ENCODE measurements around the gene RHOB.
"Not testable (repeated sequence)": the region's sequence is repeated elsewhere in the genome, so short reads cannot be mapped to it uniquely, and the experiment has no call there.

Gene RHOB

DNA sequence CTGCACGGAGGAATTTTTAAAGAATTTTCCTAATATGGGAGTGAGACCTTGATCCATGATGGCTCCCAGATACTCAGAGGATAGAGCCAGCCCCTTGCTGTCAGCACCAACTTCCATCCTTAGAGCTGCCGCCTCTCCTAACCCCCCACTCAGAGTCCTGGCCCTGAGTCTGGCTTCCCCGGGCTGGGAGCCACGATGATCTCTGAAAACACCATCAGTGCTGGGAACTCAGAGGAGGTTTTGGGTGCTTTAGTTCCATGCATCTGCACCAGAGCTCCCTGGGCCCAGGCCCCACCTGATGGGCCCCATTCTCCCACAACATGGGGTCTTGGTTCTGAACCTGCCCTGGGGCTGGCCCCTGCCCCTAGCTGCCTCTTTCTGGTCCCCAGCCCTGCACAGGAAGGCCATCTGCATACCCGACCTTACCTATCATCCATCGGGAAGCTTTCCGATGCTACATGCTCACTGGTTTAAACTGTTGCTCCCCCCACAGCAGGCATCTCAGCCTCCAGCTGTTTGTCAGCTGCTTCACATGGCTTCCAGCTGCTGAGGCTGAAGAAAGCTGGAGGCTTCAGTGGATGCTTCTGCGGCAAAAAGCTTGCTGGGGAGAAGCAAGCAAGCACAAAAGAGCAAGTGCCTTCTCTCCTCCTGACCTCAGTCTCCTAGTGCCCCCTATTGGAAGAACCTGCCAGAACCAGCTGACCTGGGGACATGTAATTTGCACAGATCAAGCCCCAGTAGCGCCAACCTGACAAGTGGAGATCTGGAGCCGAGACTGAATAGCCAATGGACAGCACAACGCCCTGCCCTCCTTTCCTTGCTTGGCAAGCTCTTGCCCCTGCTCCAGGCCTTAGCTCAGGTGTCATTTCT, 24.2 kb upstream of the RHOB start:
- no peak for DNase-seq (ENCODE audit: low read depth)

DNA sequence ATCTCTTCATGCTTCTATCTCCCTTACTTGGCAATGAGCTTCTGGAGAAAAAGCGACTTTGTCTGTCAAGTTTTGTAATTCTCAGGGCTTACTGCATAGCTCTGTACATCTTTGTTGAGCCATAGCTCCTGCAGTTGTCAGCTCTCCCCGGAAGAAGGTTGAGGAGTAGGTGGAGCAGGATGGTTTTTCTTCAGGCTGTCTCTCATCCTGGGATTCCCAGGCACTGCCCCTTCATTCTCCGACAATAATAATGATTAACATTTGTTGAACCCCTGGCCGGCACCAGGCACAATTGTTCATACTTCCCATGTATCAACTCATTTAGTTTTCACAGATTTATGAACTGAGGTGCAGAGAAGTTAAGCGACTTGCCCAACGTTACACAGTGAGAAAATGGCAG, 23.5 kb upstream of the RHOB start:
- no peak for DNase-seq (ENCODE audit: low read depth)

DNA sequence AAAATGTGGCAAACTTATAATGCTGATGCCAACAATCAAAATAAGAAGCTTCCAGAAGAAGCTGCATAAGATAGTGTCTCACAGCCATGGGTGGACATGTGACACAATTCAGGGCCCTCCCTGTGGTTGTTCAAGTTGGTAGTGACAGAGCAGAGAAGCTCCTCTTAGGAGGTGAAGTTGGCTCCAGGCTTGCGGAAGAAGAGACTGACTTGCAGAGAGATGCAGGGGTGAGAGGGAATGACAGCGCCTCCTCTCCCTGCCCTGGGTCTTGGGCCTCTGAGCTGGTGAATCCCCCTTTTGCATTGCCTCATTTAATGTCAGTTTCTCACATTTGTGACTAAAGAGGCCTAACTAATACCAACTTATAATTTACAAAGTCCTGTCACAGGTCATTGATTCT, 23.0 kb upstream of the RHOB start:
- DNase-seq (ENCODE audit: low read depth), result no peak

DNA sequence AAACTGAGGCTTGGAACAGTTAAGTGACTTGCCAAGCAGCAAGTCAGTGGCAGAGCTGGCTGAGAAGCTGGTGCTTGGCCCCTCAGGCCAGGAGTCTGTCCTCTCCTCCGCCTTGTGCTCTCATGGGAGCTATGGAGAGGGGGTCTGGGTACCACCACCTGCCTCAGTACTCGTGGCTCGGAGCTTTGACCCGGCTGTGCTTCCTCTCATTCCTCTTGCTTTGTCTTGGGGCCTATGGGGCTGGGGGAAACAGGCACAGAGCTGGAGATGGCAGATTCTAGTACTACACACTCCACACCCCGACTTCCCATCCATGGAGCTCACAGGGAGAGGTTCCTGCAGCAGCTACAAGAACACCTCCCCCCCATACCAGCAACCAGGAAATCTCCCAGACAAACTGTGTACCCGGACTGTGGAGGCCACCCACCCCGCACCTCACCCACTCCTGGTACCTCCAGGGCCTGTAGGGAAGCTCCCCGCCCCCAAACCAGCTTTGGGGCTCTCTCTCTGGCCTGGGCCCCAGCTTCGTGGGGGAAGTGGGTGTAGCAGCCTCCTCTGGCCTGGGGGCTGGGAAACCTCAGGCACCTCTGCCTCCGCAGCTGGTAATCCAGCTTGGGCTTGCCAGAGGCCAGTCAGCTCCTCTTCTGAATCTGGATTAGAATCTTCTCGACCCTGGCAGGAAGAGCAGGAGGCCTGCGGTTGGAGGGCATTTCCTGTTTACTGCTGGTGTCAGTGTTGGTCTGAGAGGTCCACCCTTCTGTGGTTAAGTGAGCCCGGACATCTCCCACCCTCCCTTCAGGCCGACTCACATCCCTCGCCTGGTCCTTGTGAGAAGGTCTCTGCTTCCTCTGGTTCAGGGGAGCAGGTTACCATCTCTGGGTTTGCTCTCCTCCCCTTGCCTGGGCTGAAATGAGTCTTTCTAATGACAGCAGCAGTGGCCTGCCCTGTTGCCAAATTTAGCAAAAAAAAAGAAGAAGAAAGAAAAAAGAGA, 22.3 kb upstream of the RHOB start:
- no peak for DNase-seq (ENCODE audit: low read depth)

DNA sequence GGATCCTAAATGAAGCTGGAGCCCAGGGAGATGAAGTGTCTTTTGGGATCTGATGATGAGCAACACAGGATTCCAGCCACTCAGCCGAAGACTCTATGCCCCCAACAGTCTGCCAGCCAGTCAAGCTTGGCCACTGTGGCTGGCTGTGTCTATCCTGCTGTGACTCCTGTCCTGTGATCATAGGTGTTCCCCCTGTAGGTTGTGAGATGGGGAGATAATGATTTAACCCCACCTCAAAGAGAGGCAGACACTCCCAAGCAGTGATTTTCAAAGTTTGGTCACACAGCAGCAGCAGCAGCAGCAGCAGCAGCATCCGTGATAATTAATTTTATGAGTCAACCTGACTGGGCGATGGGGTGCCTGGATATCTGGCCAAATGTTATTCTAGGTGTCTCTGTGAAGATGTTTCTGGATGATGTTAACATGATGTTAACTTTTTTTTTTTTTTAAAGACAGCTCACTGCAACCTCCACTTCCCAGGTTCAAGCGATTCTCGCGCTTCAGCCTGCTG, 21.4 kb upstream of the RHOB start:
- DNase-seq (ENCODE audit: low read depth), result no peak

DNA sequence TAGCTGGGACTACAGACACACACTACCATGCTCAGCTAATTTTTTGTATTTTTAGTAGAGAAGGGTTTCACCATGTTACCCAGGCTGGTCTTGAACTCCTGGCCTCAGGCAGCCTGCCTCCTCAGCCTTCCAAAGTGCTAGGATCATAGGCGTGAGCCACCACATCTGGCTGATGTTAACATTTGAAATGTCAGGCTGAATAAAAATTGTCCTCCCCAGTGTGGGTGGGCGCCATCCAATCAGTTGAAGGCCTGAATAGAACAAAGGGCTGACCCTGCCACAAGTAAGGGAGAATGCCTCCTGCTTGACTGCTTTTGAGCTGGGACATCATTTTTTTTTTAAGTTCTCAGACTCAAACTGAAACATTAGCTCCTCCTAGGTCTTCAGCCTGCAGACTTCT, 21.0 kb upstream of the RHOB start:
- no peak for DNase-seq (ENCODE audit: low read depth)

DNA sequence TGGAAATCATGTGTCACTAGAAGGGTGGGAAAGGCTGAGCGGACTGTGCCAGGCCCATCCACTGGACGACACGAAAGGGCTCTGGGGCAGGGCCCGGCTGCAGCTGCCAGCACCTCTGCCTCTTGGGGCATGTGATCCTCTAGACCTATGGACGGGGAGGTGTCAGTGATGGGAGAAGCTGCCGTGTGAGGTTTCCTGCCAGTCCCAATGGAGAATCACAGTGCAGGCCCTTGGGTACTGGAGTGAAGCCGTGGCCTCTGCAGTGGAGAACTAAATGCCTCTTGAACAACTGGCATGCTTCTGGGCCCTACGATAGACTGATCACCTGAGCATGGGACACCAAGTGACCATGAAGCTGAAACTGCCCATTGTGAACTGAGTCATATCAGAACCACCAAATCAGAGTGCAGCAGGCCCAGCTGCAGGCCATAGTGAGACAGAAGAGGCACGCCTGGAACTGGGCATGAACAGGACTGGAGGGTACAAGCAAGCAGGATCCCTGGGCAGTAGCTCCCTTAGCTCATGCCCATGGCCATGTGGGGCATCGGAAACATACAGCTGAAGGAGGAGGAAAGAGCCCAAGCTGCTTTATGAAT, 18.8 kb upstream of the RHOB start:
- no peak for DNase-seq (ENCODE audit: low read depth)

DNA sequence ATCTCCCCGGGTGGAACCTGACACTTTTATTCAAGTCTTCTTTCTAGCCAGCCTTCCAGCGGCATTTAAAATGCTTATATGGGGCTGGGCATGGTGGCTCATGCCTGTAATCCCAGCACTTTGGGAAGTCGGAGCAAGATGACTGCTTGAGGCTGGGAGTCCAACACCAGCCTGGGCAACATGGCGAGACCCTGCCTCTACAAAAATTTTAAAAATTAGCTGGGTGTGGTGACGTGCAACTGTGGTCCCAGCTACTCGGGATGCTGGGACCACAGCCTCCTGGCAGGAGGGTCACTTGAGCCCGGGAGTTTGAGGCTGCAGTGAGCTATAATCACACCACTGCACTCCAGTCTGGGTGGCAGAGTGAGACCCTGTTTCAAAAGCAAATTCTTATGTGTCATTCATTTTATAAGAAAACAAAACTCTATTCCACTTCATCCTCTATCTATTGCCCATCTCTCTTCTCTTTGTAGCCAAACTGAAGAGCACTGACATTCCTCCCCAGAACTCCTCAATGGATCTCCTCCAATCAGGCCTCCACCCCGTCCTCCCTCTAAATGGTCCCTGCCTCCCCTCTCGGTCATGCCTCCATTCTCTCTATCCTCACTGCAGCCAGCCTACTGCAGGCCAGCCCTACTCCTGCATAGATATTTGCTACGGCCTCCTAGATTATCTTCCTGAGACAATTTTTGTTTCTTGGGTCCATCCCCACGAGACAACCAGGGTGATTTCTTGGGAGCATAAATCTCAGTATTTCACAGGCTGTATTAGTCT, 18.0 kb upstream of the RHOB start:
- no peak for DNase-seq (ENCODE audit: low read depth)

DNA sequence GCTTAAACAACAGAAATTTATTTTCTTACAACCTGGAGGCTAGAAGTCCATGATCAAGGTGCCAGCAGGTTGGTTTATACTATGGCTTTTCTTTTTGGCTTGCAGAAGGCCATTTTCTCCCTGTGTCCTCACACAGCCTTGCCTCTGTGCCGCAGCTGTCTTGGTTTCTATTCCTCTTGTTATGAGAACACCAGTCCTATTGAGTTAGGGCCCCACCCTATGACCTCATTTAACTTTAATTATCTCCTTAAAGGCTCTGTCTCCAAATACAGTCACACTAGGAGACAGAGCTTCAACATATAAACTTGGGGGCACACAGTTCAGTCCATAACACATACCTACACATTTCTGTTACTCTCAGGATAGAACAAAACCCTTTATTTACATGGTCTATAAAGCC, 17.3 kb upstream of the RHOB start:
- DNase-seq (ENCODE audit: low read depth), result no peak

DNA sequence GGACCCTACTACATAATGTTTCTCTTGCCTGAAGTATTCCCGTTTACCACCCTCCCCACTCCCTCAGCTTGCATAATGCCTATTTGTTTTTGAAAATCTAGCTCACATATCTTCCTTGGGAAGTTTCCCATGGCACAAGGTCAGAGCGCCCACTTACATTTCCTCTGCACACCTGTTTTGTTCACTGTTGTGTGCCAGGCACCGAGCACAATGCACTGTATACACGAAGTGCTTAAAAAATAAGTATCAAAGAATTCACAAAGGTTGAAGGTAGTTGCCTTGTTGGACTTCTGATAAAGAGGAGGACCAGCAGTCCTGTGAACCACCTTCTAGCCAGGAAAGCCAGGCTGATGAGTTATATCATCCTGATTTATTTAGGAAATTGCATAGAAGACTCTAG, 16.8 kb upstream of the RHOB start:
- DNase-seq (ENCODE audit: low read depth), result no peak

DNA sequence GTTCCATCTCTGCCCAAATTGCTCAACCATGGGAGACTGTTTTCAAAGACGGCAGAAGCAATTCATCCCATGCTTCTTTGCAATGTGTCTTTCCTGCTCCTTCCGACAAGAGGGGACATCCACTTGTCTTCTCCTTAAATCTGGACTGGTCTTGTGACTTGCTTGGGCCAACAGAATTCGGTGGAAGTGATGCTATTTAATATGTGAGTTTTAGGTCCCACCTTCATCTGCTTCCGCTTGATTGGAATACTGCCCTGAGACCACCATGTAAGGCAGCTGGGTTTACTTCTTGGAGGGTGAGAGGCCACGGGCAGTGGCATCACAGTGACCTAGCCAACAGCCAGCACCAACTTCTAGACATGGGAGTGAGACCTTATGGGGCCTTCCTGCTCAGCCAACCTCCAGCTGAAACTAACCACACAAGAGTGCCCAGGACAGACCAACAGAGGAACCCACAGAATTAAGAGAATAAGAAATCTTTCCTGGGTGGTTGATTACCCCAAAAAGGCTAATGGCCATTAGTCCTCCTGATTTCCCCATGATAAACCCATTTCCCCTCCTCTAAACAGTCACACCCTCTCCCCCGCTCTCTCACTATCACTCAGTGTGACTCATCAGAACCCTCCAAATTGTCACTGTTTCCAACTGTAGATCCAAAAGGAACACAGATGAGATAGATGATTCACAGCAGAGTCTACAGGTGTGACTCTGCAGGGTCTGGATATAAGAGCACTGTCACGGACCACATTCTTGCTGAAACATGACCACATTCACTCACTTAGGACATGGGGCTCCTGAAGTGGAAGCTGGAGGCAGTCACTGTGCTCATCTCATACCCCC, 16.2 kb upstream of the RHOB start:
- DNase-seq (ENCODE audit: low read depth), result no peak

DNA sequence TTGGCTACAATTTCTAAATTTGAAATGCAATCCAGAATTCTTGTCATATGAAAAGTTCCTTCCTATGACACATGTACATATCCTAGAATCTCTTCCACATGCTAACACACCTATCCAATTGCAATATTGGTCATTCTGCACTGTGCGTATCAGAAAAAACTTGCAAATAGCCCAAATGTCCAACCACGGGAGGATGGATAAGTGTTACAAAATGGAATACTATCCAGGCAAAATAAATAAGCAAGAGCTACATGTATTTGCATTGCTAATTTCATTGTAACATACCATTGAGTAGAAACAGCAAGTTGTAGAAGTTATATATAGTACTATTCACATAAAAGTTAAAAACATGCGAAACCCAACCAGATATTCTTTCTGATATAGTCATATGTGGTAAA, 15.6 kb upstream of the RHOB start:
- DNase-seq (ENCODE audit: low read depth), result no peak

DNA sequence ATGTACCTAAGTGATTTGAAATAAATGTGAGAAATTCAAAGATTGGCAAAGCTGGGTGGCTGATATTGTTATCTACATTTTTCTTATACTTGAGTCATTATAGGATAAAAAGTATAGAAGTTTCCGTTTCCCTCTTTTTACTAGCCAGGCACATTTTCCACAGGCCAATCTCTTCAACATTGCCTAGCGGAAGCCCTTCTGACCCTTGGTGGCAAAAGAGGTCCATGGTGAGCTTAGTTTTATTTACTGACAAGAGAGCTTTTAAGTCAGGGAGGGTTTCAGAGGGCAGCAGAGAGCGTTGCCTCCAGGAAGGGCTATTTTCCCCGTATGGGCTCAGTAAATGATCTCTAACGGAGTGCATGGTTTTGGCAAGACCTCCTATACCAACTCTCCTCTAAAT, 15.1 kb upstream of the RHOB start:
- DNase-seq (ENCODE audit: low read depth), result no peak

DNA sequence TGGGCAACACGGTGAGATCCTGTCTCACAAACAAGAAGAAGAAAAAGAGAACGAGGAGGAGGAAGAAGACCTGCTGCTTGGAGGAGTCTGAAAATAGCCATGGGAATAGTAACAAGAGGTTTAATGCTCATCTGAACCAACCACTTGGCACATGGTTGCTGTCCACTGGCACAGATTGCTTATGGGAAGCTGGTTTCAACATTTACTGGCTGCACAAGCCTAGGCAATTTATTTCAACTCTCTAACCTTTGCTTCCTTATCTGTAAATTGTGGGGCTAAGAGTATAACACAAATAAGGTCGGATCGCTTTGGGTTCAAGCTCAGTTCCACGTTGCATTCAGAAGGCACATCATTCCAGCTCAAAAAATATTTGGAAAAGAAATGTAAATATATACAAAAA, 14.2 kb upstream of the RHOB start:
- no peak for DNase-seq (ENCODE audit: low read depth)

DNA sequence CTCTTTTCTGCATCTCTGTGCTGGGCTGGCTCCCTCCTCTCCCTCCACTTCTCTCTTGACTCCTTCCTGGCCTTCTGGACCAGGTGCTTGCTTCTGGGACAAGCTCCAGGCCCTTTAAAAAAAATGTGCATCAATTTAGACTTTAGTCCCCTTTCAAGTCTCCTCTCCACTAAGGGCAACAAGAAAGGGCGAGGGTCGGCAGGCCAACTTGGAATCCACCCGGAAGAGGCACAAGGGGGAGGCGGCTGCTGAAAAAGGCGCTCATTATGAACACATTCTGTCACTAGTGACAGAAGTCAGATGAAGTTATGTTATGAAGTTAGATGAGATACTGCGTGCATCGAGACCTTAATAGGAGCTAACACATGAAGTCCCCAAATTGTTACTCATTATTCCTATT, 13.6 kb upstream of the RHOB start:
- DNase-seq (ENCODE audit: low read depth), result no peak

DNA sequence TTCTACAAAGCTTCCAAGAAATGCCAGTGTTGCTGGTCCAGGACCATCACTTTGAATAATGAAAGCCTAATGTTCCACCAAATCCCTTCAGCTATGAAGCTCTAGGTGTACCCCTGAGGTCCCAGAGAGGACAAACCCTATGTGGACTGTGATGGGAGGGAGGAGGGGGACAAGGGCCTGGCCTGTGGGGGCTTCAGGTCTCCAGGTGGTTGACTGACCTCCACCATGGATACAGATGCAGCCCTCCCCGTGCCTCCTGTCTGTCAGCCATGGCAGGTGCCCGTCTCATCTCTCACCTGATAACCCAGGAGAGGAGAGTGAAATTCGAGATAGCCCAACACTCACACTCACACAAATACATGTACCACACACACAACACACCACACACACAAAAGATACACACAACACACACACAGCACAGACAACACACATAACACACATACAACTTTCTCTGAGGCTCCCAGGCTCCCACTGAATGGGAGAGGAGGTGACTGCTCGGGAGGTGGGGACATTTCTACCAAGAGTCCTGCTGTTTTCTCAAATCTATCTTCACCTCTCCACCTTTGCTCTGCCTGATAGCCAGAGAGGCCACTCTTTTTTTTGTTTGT, 12.8 kb upstream of the RHOB start:
- DNase-seq (ENCODE audit: low read depth), result no peak

DNA sequence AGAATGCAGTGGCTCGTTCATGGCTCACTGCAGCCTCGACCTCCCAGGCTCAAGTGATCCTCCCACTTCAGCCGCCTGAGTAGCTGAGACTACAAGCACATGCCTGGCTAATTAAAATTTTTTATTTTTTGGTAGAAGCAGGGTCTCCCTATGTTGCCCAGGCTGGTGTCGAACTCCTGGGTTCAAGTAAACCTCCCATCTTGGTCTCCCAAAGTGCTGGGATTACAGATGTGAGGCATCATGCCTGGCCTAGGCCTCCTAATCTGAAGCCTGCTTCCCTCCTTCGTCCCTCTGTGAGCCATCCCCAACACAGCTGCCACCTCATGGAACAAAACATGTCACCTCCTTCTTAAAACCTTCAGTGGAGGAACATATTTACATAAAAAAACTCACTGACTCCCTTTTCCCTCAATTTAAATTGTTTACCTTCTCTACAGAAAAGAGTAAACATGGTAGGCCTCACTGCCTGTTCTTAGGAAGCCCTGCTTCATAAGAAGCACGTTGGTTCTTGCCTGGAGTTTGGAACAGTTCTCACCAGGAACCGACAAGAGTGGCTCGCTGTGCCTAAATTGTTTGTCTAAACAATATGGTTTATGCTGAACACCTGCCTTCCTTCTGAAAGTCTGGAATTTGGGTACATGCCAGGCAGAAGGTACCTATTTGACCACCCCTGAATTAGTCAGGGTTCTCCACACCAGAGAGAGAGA, 12.1 kb upstream of the RHOB start:
- DNase-seq (ENCODE audit: low read depth), result no peak

DNA sequence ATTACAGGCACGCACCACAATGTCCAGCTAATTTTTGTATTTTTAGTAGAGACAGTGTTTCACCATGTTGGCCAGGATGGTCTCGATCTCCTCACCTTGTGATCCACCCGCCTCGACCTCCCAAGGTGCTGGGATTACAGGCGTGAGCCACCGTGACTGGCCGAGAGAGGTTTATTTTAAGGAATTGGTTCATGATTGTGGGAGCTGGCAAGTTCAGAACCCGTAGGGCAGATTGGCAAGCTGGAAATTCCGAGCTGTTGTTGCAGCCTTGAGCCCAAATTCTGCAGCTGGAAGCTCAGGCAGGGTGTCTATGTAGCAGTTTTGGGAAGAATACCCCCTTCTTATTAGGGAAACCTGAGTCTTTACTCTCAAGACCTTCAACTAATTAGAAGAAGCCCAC, 11.4 kb upstream of the RHOB start:
- DNase-seq (ENCODE audit: low read depth), result not testable (repeated sequence)

DNA sequence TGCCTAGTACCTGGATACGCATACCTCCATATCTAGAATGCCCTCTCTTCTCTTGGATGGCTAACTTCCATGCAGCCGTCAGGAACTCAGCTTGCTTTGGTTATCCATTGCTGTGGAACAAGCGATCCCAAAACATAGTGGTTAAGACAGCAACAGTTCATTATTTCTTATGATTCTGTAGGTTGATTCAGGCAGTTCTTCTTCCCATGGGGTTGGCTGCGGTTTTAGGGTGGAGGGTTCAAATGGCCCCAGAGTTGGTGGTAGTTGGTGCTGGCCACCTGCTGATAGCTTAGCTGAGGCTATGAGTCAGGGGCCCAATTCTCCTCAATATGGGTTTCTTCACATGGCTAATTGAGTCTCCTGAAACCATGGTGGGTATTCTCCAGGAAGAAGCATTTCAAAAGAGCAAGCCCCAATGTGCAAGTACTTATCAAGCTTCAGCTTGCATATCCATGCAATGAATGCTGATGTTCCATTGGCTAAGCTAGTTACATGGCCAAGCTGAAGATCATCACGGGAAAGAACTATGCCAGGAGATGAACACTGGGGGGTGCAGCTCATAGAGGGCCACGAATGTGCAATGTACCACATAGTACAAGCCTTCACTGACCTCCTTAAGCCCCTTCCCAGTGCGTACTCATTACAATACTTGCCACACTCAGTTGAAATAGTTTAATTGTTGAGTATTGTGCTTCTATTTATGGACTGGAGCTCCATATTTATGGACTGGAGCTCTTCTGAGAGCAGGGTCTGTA, 10.0 kb upstream of the RHOB start:
- no peak for DNase-seq (ENCODE audit: low read depth)
